Activated naive CD8-positive, alpha-beta T cell treated with anti-CD3 and anti-CD28 coated beads, Interleukin-2, amount 50 U/mL, for 16 hours (primary cell): ENCODE measurements around the gene EHMT2.

Experiments used
- DNase-seq: peaks from one replicate; pipeline ENCODE4 v3.0.0-alpha.2; 2020; ENCODE audit warnings: low read depth, low spot score

EHMT2 gene

DNA sequence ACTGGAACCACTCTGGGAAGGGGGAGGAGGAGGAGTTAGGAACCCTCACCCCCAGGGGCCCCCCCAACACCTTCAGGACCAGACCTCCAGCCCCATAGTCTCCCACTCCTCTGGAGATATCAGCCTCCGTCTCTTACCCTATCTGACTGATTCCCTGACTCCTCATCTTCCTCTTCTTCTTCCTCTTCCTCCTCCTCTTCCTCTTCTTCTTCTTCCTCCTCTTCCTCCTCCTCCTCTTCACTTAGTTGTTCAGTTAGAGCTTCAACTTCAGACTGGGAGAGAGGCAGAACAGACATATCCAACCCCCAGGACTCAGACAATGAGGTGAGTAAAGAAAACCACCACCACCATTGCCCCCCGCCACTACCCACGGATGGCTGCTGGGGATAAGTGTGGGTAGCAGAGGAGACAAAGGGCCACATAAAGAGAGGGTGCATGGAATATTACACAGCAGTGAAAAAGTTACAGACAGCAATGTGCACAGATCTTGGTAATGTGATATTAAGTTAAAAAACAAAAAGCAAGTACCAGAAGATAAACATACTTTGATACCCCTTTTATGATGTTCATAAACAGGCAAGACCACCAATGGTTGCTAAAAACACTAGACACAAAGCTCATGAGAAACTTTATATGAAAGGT lies 8.0 kb downstream of the EHMT2 start:
- no peak for DNase-seq

- DNase-seq, result no peak
Observed at GRCh38 chr6:31888276-31889258, 8.9 kb downstream of the EHMT2 start.

DNA sequence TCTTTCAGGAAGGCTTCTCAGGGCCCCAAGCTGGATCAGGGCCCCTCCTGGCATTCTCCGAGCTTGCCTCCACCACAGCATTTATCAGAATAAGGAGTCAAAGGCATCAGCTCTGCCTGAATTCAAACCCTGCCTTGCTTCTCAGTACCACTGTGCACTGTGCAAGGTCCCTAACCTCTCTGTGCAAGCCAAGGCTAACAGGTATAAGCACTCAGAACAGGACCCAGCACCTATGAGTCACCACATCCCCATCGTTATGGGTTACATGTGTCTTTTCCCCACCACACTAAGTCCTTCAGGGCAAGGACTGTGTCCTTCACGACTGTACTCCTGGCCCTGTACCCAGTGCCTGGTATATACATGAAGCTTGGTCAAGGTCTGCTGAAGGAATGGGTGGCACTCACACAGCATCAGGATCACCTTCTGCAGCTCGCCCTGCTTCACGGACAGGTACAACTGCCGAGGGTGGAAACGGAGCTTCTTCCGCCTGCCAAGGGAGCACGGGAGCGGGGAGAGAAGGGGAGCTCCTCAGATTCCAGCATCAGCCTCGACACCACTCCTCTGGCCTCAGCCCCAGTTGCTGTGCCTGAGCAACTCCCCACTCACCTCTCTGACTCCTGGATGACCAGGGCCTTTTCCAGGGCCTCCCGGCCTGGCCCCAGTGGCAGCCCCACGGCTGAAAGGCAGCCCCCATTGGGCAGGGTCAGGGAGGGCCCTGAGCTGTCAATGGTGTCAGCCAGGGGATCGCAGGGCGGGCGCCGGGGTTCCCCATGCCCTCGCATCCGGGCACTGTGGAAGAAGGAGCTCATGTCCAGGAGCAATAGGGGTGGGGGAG lies 10.1 kb downstream of the EHMT2 start:
- no peak for DNase-seq

- no peak for DNase-seq
Observed at GRCh38 chr6:31886541-31886991, 10.9 kb downstream of the EHMT2 start.

DNA sequence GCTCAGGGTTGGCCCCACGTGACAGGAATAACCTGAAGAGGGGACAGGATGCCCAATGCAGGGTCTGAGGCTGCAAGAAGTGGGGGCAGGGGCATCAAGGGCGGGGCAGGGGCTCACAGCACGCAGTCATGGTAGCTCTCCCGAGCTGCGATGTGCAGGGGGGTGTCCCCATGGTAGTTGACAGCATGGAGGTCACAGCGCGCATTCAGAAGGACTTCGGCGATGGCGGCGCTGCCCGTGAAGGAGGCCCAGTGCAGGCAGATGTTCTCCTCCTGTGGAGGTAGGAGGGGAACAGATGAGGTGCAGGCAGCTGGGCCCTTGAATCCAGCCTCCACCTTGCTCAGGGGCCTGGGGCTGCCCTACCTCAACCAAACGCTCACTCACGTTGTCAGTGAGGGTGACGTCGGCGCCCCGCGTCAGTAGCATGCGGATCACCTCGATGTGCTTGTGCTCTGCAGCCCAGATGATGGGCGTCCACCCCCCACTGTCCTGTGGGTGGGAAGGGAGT lies 12.9 kb downstream of the EHMT2 start:
- DNase-seq, result no peak

DNA sequence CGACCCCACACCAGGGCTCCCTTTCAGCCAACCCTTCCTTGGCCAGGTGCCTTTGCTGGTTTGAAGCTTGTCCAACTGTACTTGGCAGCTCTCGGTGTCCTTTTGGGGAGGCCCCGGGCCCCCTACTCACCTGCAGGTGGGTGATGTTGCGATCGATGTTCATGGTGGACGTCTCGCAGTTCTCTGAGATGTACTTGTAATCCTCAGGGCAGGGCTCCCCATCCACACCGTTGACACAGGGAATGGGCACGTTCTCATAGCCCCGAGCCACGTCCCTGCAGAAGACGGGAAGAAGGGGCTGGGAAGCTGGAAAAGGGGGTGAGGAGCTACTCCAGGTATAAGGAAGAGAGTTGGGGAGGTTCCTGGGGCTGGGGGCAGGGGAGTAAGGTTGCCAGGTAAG lies 13.8 kb downstream of the EHMT2 start:
- DNase-seq, result no peak

GRCh38 chr6:31882344-31882743 lies 15.2 kb downstream of the EHMT2 start:
- no peak for DNase-seq

- no peak for DNase-seq
Observed at GRCh38 chr6:31881136-31881859, 16.2 kb downstream of the EHMT2 start.

GRCh38 chr6:31880616-31881015 lies 16.9 kb downstream of the EHMT2 start:
- no peak for DNase-seq

GRCh38 chr6:31879901-31880300 lies 17.6 kb downstream of the EHMT2 start:
- no peak for DNase-seq

GRCh38 chr6:31879143-31879542 lies 18.4 kb downstream of the EHMT2 start:
- DNase-seq, result no peak

GRCh38 chr6:31878726-31879125 lies 18.8 kb downstream of the EHMT2 start, which contains the start of gene SLC44A4:
Gene SLC44A4 (minus strand): TSS chr6:31878997. CDS start chr6:31878980, 17 bp downstream.
- no peak for DNase-seq

DNA sequence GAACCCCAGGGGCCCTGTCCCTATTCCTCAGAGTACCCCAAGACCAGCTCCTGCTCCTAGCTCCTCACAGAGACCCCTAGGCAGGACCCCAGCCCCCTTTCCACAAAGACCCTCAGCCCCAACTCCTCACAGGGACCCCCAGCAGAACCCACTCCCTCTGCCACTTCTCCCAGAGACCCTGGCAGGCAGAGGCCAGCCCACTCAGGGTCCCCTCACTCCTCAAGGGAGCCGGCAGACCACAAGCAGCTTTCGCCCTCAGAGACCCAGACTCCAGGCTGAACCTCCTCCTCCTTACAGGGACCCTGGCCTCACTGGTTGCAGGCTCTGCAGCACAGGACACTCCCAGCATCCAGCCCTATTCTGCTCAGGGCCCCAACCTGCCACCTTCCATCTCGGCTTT lies 19.3 kb downstream of the EHMT2 start:
- no peak for DNase-seq

DNA sequence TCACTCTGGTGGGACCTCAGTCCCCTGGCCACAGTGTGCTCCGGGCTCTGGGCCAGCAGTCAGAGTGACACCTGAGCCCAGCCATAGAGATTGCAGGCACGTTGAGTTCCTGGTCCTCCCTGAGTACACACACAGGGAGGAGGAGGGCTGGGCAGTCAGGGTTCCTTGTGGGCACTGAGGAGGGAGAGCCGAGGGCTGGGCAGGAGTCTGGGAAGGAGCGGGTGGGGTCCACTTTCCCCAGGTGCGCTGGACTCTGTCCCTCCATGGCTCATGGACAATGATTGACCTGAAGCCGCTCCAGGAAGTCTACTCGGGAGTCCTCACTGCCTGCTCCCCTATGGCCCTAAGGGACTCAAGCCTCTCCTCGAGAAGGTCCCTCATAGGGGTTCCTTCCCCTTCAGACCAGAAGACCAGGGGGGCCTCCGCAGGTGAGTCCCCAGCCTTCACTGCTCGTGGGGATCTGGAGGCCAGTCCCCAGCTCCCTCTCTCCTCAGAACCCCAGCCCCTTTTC lies 19.8 kb downstream of the EHMT2 start:
- no peak for DNase-seq

- no peak for DNase-seq
Observed at GRCh38 chr6:31877125-31877650, 20.3 kb downstream of the EHMT2 start.

GRCh38 chr6:31876357-31876756 lies 21.1 kb downstream of the EHMT2 start:
- no peak for DNase-seq

DNA sequence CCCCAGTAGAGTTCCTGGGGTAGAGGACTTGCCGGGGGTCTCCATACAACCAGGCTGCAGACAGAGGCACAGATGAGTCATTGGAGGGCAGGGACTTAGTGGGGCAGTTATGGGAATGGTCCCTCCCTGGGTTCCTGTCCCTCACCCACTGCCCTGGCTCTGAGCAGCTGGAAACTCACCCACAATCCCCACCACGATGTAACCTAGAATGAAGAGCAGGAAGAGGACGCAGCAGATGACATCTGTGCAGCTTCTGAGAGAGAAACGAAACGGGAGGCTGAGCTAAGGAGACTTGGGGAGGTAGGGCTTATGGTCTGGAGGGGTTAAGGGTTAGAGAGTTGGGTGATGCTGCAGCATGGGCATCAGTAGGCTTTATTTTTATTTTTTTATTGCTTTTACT lies 21.6 kb downstream of the EHMT2 start:
- no peak for DNase-seq

- no peak for DNase-seq
Observed at GRCh38 chr6:31874836-31875572, 22.5 kb downstream of the EHMT2 start.

DNA sequence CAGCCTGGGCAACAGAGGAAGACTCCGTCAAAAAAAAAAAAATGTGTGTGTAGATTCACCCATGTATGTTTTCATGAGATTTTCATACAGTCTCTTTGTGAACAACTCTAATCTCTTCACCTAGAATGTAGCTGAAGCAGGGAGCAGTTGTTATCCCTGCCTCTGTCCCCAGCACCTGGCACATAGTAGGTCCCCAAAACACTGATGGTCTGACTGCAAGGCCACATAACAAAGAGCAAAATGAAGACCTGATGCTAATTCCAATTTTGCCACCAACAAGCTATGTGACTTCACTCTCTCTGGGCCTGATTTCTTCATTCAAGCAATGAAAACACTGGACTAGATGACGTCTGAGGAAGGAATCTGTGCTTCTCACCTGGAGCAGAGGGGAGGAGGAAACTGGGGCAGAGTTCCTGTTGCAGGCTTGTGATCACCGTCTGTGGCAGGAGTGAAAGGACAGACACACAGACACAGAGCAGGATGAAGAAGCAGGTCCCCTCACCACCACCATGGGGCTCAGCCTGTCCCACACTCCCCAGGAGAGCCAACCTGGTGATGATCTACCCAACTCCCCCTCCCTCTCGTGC lies 23.3 kb downstream of the EHMT2 start:
- no peak for DNase-seq
